Measurements from ENCODE around the gene VSIR.

DNA sequence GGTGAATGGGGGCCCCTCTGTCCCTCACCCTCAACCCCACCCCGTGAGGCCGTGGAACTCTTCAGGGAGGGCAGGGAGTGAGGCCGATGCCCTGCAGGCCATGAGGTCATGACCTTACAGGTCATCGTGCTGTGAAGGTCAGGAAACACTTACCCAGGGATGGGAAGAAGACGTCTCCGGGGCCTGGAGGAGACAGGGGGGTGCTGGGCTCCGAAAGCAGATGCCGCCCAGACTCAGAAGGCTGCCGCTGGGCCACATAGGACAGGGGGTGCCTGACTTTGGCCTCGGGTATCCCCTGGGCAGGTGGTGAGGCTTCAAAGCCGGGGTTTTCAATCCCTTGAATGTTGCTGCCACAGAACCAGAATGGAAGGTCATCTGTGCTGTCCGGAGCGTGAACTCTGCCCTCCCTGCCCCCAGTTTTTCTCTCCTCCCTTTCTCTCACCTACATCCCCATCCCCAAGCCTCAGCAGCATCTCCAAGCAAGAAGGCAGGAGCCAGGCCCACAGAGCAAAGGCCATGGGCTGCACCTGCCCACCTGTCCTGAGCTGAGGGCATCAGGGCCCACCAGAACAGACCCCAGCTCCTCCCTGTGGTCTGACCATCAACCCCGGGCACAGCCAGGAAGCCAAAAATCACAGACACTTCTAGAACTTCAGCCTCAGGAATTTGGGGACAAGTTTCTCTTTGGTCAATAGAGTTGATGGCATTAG is 21.6 kb downstream of the VSIR start:
- no peak for TF ChIP-seq EZH2 (IDR thresholded peaks at IDR 0.05; ENCODE audit: insufficient read depth, poor library complexity, severe bottlenecking)
- TF ChIP-seq EZH2phosphoT487 (IDR thresholded peaks at IDR 0.05; ENCODE audit: insufficient read depth, low read depth), result no peak

Measured in GM23248 (cell line).